Measurements from ENCODE around the gene ITGB4. TPM values are rescaled to one million over a fixed set of nuclear protein-coding genes. Genes with fewer than 3 reads are reported as not detected.

The ITGB4 gene
- total and polyA plus RNA-seq, 2 of the 13 experiments (the other 11 are each of a cell fraction or from before 2014, with no cell fraction given) = 6.9 to 14.5 TPM

DNA sequence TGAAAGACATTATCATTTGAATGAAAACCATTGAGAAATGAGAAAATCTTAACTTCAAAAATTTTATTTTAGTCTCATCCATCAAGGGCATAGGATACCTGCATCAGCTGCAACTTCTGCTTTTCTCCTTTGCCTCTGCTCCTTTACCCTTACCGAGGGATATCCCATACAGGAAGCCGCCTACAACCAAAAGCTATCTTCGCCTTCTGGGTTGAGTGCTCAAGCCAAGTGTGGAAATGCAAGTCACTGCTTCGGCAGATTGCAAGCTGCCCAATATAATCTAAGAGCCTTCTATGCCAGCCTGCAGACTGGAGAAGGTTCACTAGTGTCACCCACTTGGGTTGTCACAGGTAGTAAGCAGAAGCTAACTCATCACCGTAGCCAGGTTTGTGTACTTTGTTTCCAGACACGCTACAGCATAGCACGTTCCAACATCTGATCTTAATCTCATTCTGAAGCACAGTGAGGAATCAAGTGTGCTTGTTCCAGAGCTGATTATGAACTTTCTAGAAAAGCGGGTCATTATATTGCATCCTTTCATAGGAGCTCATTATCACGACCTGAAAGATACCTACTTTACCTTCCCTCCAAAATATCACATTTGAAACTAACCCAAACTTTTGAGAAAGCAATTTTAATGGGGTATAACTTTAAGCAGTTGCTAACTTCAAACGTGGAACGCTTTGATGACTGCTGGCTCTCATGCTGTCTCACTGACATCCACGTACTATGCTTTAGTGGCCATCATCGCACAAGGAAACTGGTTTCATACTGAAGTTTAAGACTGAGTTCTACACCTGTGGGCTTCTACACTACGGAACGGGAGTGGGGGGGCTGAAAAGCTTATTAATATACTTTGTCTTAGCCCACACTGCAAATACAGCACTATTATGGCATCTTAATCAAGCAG, 55.4 kb downstream of the ITGB4 start:
- POLR2A ChIA-PET = interaction anchor here (0.8 to 13.1 kb wide), 16 partner anchors 9 to 221 kb away, joined by 3 to 390 read pairs (median 6); partner anchors contain the start of genes GALK1, MRPL38, RECQL5 and TRIM47
- Histone ChIP-seq H3K9ac (ENCODE audit: insufficient read depth, low read depth, low read length) (no peak overlapping the region), H3K4me1 (ENCODE audit: insufficient read depth, low read length) (peaks cover 68% of the 10 kb centered on the region), H3K36me3 (replicated peaks in 1 of 2; ENCODE audit: control insufficient read depth in 1 of 2, insufficient read depth in 2 of 2, low read length in 2 of 2) (peaks cover 8 to 9% of the 10 kb centered on the region in 2 experiments; a peak in 4 of 5 replicates), H4K20me1 (ENCODE audit: insufficient read depth, low read length) (peaks cover 32% of the 10 kb centered on the region), H3K27ac (ENCODE audit: extremely low read length, insufficient read depth, low read length) (no peak overlapping the region), H2AFZ (ENCODE audit: low read length) (no peak overlapping the region), H3K9me3 (ENCODE audit: low read length) (no peaks in the 10 kb centered on the region), H3K27me3 (ENCODE audit: control insufficient read depth in 1 of 2, insufficient read depth in 2 of 2, low read length in 2 of 2) (no peaks in the 10 kb centered on the region; a peak in 1 of 5 replicates), H3K4me2 (ENCODE audit: low read depth, low read length) (0 out of 2 replicates have a peak overlapping the region, but pooled peaks have one; percentile 88), H3K79me2 (ENCODE audit: insufficient read depth, low read length) (peaks cover 23% of the 10 kb centered on the region), H3K4me3 (replicated peaks in 1 of 3; ENCODE audit: insufficient read depth in 1 of 3, low read depth in 2 of 3, low read length in 3 of 3) (no peak overlapping the region)
- DNase-seq (ENCODE audit: low spot score) = no peak
- ATAC-seq = no peak
- in situ Hi-C loops (cut with HindIII; ENCODE audit: extremely low pct_ligation_motif_present, low pct_unique_long_range_greater_than_20kb) (no loop called here), intact Hi-C loops (cut with micrococcal nuclease; ENCODE audit: unreplicated experiment) (loop anchor here (5.0 kb wide), 1 partner anchor 51 kb away; no protein-coding TSS in a partner anchor)
- CTCF ChIA-PET (ENCODE audit: low intra/inter-chr PET ratio, low total read pairs) = no interaction called here
- BruUV-seq (replicated peaks) = no TSS peak
- FAIRE-seq = no peak
- WGBS (ENCODE audit: low lambda C conversion rate) = 91% methylated on average over 15 of the region's 15 CpGs
- TF ChIP-seq FOXA3 (CRISPR knock-in tag; IDR thresholded peaks at IDR 0.05) (0 out of 2 replicates have a peak, but pooled peaks have one; percentile 5), HNRNPK (IDR thresholded peaks at IDR 0.05; ENCODE audit: low read depth, low read length, poor library complexity, severe bottlenecking) (no peak), SPEN (CRISPR knock-in tag; IDR thresholded peaks at IDR 0.05; ENCODE audit: low read depth) (no peak), ZNF746 (CRISPR knock-in tag; IDR thresholded peaks at IDR 0.05) (no peak), ZNF562 (CRISPR knock-in tag; IDR thresholded peaks at IDR 0.05; ENCODE audit: borderline replicate concordance) (no peak; the same call in 1 of the 2 replicates), NONO (IDR thresholded peaks at IDR 0.05) (no peak), NONO (CRISPR knock-in tag; conservative IDR thresholded peaks at IDR 0.05) (peak; percentile 41; the same call in 1 of the 2 replicates), POLR2AphosphoS5 (IDR thresholded peaks at IDR 0.05; ENCODE audit: low read depth, low read length) (peak; percentile 54), PPARG (CRISPR knock-in tag; conservative IDR thresholded peaks at IDR 0.05) (no peak)
- TF ChIP-seq, protein P1, sequence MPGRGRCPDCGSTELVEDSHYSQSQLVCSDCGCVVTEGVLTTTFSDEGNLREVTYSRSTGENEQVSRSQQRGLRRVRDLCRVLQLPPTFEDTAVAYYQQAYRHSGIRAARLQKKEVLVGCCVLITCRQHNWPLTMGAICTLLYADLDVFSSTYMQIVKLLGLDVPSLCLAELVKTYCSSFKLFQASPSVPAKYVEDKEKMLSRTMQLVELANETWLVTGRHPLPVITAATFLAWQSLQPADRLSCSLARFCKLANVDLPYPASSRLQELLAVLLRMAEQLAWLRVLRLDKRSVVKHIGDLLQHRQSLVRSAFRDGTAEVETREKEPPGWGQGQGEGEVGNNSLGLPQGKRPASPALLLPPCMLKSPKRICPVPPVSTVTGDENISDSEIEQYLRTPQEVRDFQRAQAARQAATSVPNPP (CRISPR knock-in tag; IDR thresholded peaks at IDR 0.05) = 0 out of 2 replicates have a peak, but pooled peaks have one; percentile 17
- TF ChIP-seq, protein P2, sequence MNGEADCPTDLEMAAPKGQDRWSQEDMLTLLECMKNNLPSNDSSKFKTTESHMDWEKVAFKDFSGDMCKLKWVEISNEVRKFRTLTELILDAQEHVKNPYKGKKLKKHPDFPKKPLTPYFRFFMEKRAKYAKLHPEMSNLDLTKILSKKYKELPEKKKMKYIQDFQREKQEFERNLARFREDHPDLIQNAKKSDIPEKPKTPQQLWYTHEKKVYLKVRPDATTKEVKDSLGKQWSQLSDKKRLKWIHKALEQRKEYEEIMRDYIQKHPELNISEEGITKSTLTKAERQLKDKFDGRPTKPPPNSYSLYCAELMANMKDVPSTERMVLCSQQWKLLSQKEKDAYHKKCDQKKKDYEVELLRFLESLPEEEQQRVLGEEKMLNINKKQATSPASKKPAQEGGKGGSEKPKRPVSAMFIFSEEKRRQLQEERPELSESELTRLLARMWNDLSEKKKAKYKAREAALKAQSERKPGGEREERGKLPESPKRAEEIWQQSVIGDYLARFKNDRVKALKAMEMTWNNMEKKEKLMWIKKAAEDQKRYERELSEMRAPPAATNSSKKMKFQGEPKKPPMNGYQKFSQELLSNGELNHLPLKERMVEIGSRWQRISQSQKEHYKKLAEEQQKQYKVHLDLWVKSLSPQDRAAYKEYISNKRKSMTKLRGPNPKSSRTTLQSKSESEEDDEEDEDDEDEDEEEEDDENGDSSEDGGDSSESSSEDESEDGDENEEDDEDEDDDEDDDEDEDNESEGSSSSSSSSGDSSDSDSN (CRISPR knock-in tag; IDR thresholded peaks at IDR 0.05) = 0 out of 2 replicates have a peak, but pooled peaks have one; percentile 22
- TF ChIP-seq, protein P3, sequence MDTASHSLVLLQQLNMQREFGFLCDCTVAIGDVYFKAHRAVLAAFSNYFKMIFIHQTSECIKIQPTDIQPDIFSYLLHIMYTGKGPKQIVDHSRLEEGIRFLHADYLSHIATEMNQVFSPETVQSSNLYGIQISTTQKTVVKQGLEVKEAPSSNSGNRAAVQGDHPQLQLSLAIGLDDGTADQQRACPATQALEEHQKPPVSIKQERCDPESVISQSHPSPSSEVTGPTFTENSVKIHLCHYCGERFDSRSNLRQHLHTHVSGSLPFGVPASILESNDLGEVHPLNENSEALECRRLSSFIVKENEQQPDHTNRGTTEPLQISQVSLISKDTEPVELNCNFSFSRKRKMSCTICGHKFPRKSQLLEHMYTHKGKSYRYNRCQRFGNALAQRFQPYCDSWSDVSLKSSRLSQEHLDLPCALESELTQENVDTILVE (CRISPR knock-in tag; IDR thresholded peaks at IDR 0.05) = no peak
- TF ChIP-seq, protein P4, sequence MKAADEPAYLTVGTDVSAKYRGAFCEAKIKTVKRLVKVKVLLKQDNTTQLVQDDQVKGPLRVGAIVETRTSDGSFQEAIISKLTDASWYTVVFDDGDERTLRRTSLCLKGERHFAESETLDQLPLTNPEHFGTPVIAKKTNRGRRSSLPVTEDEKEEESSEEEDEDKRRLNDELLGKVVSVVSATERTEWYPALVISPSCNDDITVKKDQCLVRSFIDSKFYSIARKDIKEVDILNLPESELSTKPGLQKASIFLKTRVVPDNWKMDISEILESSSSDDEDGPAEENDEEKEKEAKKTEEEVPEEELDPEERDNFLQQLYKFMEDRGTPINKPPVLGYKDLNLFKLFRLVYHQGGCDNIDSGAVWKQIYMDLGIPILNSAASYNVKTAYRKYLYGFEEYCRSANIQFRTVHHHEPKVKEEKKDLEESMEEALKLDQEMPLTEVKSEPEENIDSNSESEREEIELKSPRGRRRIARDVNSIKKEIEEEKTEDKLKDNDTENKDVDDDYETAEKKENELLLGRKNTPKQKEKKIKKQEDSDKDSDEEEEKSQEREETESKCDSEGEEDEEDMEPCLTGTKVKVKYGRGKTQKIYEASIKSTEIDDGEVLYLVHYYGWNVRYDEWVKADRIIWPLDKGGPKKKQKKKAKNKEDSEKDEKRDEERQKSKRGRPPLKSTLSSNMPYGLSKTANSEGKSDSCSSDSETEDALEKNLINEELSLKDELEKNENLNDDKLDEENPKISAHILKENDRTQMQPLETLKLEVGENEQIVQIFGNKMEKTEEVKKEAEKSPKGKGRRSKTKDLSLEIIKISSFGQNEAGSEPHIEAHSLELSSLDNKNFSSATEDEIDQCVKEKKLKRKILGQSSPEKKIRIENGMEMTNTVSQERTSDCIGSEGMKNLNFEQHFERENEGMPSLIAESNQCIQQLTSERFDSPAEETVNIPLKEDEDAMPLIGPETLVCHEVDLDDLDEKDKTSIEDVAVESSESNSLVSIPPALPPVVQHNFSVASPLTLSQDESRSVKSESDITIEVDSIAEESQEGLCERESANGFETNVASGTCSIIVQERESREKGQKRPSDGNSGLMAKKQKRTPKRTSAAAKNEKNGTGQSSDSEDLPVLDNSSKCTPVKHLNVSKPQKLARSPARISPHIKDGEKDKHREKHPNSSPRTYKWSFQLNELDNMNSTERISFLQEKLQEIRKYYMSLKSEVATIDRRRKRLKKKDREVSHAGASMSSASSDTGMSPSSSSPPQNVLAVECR (CRISPR knock-in tag; IDR thresholded peaks at IDR 0.05; ENCODE audit: borderline replicate concordance) = 0 out of 2 replicates have a peak, but pooled peaks have one; percentile 15
